Activated T-helper 1 cell treated with anti-CD3 and anti-CD28 coated beads, Interleukin-2, amount 50 U/mL, for 16 hours (primary cell): ENCODE measurements around the gene KCNH1.
A peak's percentile ranks its signal among the peaks of the same experiment; 100 is the strongest.
"Not testable (repeated sequence)": the region's sequence is repeated elsewhere in the genome, so short reads cannot be mapped to it uniquely, and the experiment has no call there.

Experiments
- DNase-seq, 2 donors: peaks; one replicate each; pipeline ENCODE4 v3.0.0-alpha.2; 2020; ENCODE audit warnings: low read depth in 1 of 2, low spot score in 1 of 2

KCNH1 gene

GRCh38 chr1:211011128-211011527, 122.8 kb downstream of the KCNH1 start:
- not testable (repeated sequence) for DNase-seq

GRCh38 chr1:211009944-211010343, 124.0 kb downstream of the KCNH1 start:
- DNase-seq: no peak

- DNase-seq: no peak
Measured at GRCh38 chr1:211007830-211008229, 126.1 kb downstream of the KCNH1 start.

GRCh38 chr1:210995931-210996330, 138.0 kb downstream of the KCNH1 start:
- DNase-seq: not testable (repeated sequence)

GRCh38 chr1:210992837-210993236, 141.1 kb downstream of the KCNH1 start:
- no peak for DNase-seq

GRCh38 chr1:210989905-210990304, 144.0 kb downstream of the KCNH1 start:
- no peak for DNase-seq

GRCh38 chr1:210981490-210981889, 152.5 kb downstream of the KCNH1 start:
- no peak for DNase-seq

- DNase-seq: no peak
Measured at GRCh38 chr1:210980082-210980481, 153.9 kb downstream of the KCNH1 start.

- no peak for DNase-seq
Measured at GRCh38 chr1:210978974-210979354, 155.0 kb downstream of the KCNH1 start.

- no peak for DNase-seq
Measured at GRCh38 chr1:210978316-210978973, 155.5 kb downstream of the KCNH1 start.

GRCh38 chr1:210951279-210951678, 182.7 kb downstream of the KCNH1 start:
- no peak for DNase-seq

GRCh38 chr1:210949940-210950546, 183.9 kb downstream of the KCNH1 start:
- DNase-seq: peak in 1 of 2 donors; percentile 11

GRCh38 chr1:210949489-210949888, 184.5 kb downstream of the KCNH1 start:
- no peak for DNase-seq

- DNase-seq: no peak
Measured at GRCh38 chr1:210949039-210949438, 184.9 kb downstream of the KCNH1 start.

- no peak for DNase-seq
Measured at GRCh38 chr1:210944252-210944651, 189.7 kb downstream of the KCNH1 start.

GRCh38 chr1:210942513-210942912, 191.4 kb downstream of the KCNH1 start:
- DNase-seq: no peak

- DNase-seq: no peak
Measured at GRCh38 chr1:210940081-210940617, 193.8 kb downstream of the KCNH1 start.

- no peak for DNase-seq
Measured at GRCh38 chr1:210938416-210938925, 195.5 kb downstream of the KCNH1 start.

GRCh38 chr1:210937846-210938245, 196.1 kb downstream of the KCNH1 start:
- no peak for DNase-seq

- DNase-seq: no peak
Measured at GRCh38 chr1:210935905-210936304, 198.0 kb downstream of the KCNH1 start.

GRCh38 chr1:210932104-210932503, 201.8 kb downstream of the KCNH1 start:
- no peak for DNase-seq

- no peak for DNase-seq
Measured at GRCh38 chr1:210922666-210923065, 211.3 kb downstream of the KCNH1 start.
